GM19324 (cell line): ENCODE data around the gene ECSIT.
"Not testable (repeated sequence)": the region's sequence is repeated elsewhere in the genome, so short reads cannot be mapped to it uniquely, and the experiment has no call there.

Experiments used
- ATAC-seq: cut with Tn5 transposase; IDR thresholded peaks from one replicate; pipeline ENCODE4 v1.9.1; 2021; ENCODE audit warnings: mild to moderate bottlenecking, moderate library complexity; ENCODE audit not compliant: unreplicated experiment, low FRiP score

ECSIT gene

GRCh38 chr19:11479898-11480714, 48.8 kb downstream of the ECSIT start:
- no peak for ATAC-seq

GRCh38 chr19:11479090-11479897, 49.6 kb downstream of the ECSIT start:
- no peak for ATAC-seq

GRCh38 chr19:11478167-11479089, 50.5 kb downstream of the ECSIT start:
- ATAC-seq = no peak

GRCh38 chr19:11475861-11476260, 53.1 kb downstream of the ECSIT start:
- no peak for ATAC-seq

- ATAC-seq = not testable (repeated sequence)
Observed at GRCh38 chr19:11475343-11475742, 53.6 kb downstream of the ECSIT start.

- no peak for ATAC-seq
Observed at GRCh38 chr19:11473725-11474124, 55.2 kb downstream of the ECSIT start.

- not testable (repeated sequence) for ATAC-seq
Observed at GRCh38 chr19:11468266-11468845, 60.6 kb downstream of the ECSIT start.

GRCh38 chr19:11465600-11465999, 63.3 kb downstream of the ECSIT start:
- ATAC-seq = no peak

GRCh38 chr19:11464333-11465265, 64.3 kb downstream of the ECSIT start:
- no peak for ATAC-seq

GRCh38 chr19:11463391-11463790, 65.5 kb downstream of the ECSIT start:
- no peak for ATAC-seq

- no peak for ATAC-seq
Observed at GRCh38 chr19:11461453-11461852, 67.5 kb downstream of the ECSIT start.

- ATAC-seq = no peak
Observed at GRCh38 chr19:11460207-11460606, 68.7 kb downstream of the ECSIT start.

GRCh38 chr19:11458912-11459311, 70.0 kb downstream of the ECSIT start:
- ATAC-seq = not testable (repeated sequence)

- ATAC-seq = no peak
Observed at GRCh38 chr19:11458236-11458900, 70.6 kb downstream of the ECSIT start.

GRCh38 chr19:11457831-11458230, 71.1 kb downstream of the ECSIT start:
- ATAC-seq = no peak

- ATAC-seq = no peak
Observed at GRCh38 chr19:11457115-11457514, 71.8 kb downstream of the ECSIT start.

GRCh38 chr19:11456659-11457058, 72.3 kb downstream of the ECSIT start:
- no peak for ATAC-seq
